OCI-LY7 (cell line): Measurements from ENCODE around the gene CD28. TPM values are rescaled to one million over a fixed set of nuclear protein-coding genes. Genes with fewer than 3 reads are reported as not detected.

Experiments used
- BruUV-seq: library from RNA; stranded (reverse); fragments of 400-500 nt; replicated peaks from 2 replicates; lab custom pipeline; 2021; lab: Mats Ljungman, UMichigan
- CTCF ChIA-PET: fragments of 300-600 bp; sonication (Branson Sonifier 250); formaldehyde crosslinking; loops from one replicate; lab custom pipeline; 2022; ENCODE audit warnings: antibody characterized with exemption; ENCODE audit not compliant: unreplicated experiment; lab: Charles Lee
- POLR2A ChIA-PET: fragments of 300-600 bp; sonication (Branson Sonifier 250); formaldehyde crosslinking; loops from one replicate; lab custom pipeline; 2022; ENCODE audit warnings: antibody characterized with exemption; lab: Charles Lee
- DNase-seq: peaks from one replicate; pipeline ENCODE4 v3.0.0-alpha.2; 2015; ENCODE audit warnings: low spot score
- H2AFZ ChIP-seq: fragments of 200-600 bp; sonication (generic), shearing (Covaris generic); 2 replicates; pipeline ENCODE4 v1.6.1; 2014; ENCODE audit warnings: mild to moderate bottlenecking, antibody characterized with exemption, low read length, moderate library complexity
- H3K27ac ChIP-seq: fragments of 200-600 bp; sonication (generic); 2 replicates; pipeline ENCODE4 v1.5.1; 2014; ENCODE audit warnings: mixed run types, low read depth, mild to moderate bottlenecking, moderate library complexity, low read length, inconsistent platforms; ENCODE audit not compliant: poor library complexity, severe bottlenecking
- H3K36me3 ChIP-seq: fragments of 200-600 bp; sonication (generic); 2 replicates; pipeline ENCODE4 v1.6.1; 2014; ENCODE audit warnings: mild to moderate bottlenecking, antibody characterized with exemption, low read length, moderate library complexity, mixed read lengths; ENCODE audit not compliant: insufficient read depth
- H3K4me1 ChIP-seq: fragments of 200-600 bp; sonication (generic); 2 replicates; pipeline ENCODE4 v1.5.1; 2014; ENCODE audit warnings: mild to moderate bottlenecking, low read length; ENCODE audit not compliant: insufficient read depth, poor library complexity, severe bottlenecking
- H3K4me2 ChIP-seq: fragments of 200-600 bp; sonication (generic); 2 replicates; pipeline ENCODE4 v1.6.1; 2014; ENCODE audit warnings: mild to moderate bottlenecking, low read length
- H3K4me3 ChIP-seq: fragments of 200-600 bp; sonication (generic); 2 replicates; pipeline ENCODE4 v1.5.1; 2014; ENCODE audit warnings: mild to moderate bottlenecking, low read depth, low read length; ENCODE audit not compliant: poor library complexity, severe bottlenecking
- H3K79me2 ChIP-seq: fragments of 200-600 bp; sonication (generic); 2 replicates; pipeline ENCODE4 v1.6.1; 2016; ENCODE audit warnings: low read depth, mild to moderate bottlenecking, low read length, moderate library complexity, mixed read lengths; ENCODE audit not compliant: insufficient read depth
- H3K9me2 ChIP-seq: fragments of 200-600 bp; sonication (generic); 2 replicates; pipeline ENCODE4 v1.6.1; 2016; ENCODE audit warnings: mild to moderate bottlenecking, low read length, mixed read lengths; ENCODE audit not compliant: insufficient read depth
- H3K9me3 ChIP-seq: fragments of 200-600 bp; sonication (generic); 2 replicates; pipeline ENCODE4 v1.6.1; 2014; ENCODE audit warnings: mild to moderate bottlenecking, mixed run types, low read length, mixed read lengths
- H4K20me1 ChIP-seq: fragments of 200-600 bp; sonication (generic); 2 replicates; pipeline ENCODE4 v1.6.1; 2014; ENCODE audit warnings: mild to moderate bottlenecking, antibody characterized with exemption, low read length, moderate library complexity, mixed read lengths; ENCODE audit not compliant: insufficient read depth
- CTCF ChIP-seq: fragments of 200-600 bp; sonication (generic); conservative IDR thresholded peaks from 2 replicates; pipeline ENCODE4 v1.5.1; 2014; ENCODE audit warnings: mild to moderate bottlenecking, antibody characterized with exemption, low read length, moderate library complexity, mixed read lengths
- EZH2phosphoT487 ChIP-seq: fragments of 200-600 bp; sonication (generic); IDR thresholded peaks from 2 replicates; pipeline ENCODE4 v1.6.1; 2018; ENCODE audit warnings: low read depth, borderline replicate concordance, mild to moderate bottlenecking, mixed run types, antibody characterized with exemption, low read length, moderate library complexity, mixed read lengths
- intact Hi-C: fragments of 100-400 bp; cut with micrococcal nuclease; formaldehyde crosslinking; loops from one replicate; pipeline ENCODE4 v1.10.0; 2022; ENCODE audit not compliant: unreplicated experiment
- total RNA-seq, 2 experiments: library from RNA; depleted of rRNA in 1 of 2; stranded (reverse); fragments of >200 nt in 1 of 2; shearing (Covaris generic) in 1 of 2; gene quantifications; 2 replicates each; pipeline ENCODE4 v1.2.3, GENCODE V29; 2014 to 2022

CD28 gene
- total RNA-seq, 2 experiments from 2014 or later, result 0.92 to 44.6 TPM

DNA sequence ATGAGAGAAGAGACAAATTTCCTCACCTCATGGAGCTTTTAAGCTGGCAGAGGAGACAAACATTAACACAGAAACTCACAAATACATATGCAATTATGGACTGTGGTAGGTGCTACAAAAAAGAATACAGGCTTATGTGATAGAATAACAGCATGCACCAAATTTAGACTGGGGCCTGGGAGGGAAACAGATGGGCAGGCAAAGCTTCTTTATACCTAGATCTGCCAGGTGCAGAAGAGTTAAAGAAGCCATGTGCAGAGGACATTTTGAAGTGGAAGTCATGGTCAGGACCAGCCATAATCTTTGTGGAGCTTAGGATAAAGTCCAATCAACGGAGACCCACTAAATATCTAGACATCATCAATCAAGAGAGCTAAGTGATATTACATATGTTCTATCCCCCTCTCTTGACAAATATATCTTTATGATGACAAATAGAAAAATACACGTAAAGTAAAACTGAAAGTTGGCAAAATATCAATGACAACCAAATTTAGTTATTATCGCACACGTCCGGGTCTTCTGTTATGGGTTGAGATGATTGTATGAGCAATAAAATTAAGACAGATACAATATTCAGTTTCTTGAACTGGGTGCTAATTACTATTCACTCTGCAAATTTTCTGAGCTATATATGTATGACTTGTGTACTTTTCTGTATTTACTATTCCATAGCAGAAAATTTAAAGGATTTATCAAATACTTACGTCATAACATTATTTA is 44.1 kb downstream of the CD28 start:
- no peaks in the 10 kb centered on the region for H4K20me1 ChIP-seq
- H3K9me2 ChIP-seq, result no peaks in the 10 kb centered on the region
- TF ChIP-seq EZH2phosphoT487 (no peak), CTCF (no peak)
- H3K4me1 ChIP-seq, result peaks cover 16% of the 10 kb centered on the region
- intact Hi-C loops, result no loop called here
- ChIA-PET POLR2A (interaction anchor here (0.6 to 1.6 kb wide), 11 partner anchors 10 to 152 kb away, joined by 3 to 13 read pairs (median 3); partner anchors contain the start of gene CD28), CTCF (no interaction called here)
- H2AFZ ChIP-seq, result no peak overlapping the region; the same call in 1 of the 2 replicates
- no TSS peak for BruUV-seq
- peaks cover 3% of the 10 kb centered on the region; the same call in 1 of the 2 replicates for H3K9me3 ChIP-seq
- peak; percentile 29 for DNase-seq
- no peaks in the 10 kb centered on the region; the same call in 1 of the 2 replicates for H3K36me3 ChIP-seq
- H3K4me3 ChIP-seq, result no peak overlapping the region
- peak overlapping the region; percentile 26 for H3K4me2 ChIP-seq
- no peaks in the 10 kb centered on the region for H3K79me2 ChIP-seq
- H3K27ac ChIP-seq, result no peak overlapping the region

- H3K79me2 ChIP-seq, result no peaks in the 10 kb centered on the region
- DNase-seq, result no peak
- H3K36me3 ChIP-seq, result peaks cover 5% of the 10 kb centered on the region; the same call in 1 of the 2 replicates
- no peaks in the 10 kb centered on the region for H3K9me2 ChIP-seq
- no peaks in the 10 kb centered on the region for H4K20me1 ChIP-seq
- no peak overlapping the region for H3K4me3 ChIP-seq
- TF ChIP-seq CTCF (no peak), EZH2phosphoT487 (no peak)
- no peak overlapping the region for H3K4me2 ChIP-seq
- ChIA-PET CTCF (no interaction called here), POLR2A (no interaction called here)
- H3K4me1 ChIP-seq, result peaks cover 16% of the 10 kb centered on the region
- BruUV-seq, result no TSS peak
- H3K9me3 ChIP-seq, result peaks cover 15% of the 10 kb centered on the region
- H2AFZ ChIP-seq, result no peak overlapping the region
- intact Hi-C loops, result no loop called here
- no peak overlapping the region for H3K27ac ChIP-seq
These were observed 45.3 kb downstream of the CD28 start for GRCh38 chr2:203751685-203752271.
